ENCODE data around the gene MLH3.

Gene MLH3

DNA sequence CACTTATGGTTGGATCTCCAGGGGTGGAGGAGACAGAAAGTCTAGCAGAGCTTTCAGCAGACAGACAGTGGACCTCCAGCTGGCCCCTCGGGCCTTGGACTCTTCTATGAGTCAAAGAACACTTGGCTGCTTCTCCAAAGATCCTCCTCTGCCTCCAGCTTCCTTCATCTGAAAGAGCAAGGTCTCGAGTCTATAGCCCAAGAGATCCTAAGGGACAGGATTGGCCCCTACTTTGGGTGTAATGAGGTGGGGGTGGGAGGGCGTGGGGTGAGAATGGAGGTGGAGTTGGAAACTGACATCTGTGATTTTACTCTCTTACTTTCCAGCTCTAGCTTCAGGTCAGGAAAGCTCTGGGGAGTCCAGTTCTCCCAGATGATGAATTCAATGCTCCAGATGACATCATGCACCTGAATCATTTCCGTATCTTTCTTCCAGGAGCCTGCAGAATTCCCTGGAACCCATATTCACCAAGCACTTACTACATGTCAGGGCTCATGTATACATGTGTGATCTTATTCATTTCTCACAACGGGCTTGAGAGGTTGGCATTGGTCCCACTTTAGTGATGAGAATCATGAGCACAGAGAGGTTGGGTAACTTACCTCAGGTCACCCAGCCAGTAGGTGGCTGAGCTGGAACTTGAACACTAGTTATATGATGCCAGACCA, 85.6 kb downstream of the MLH3 start:
- DNase-seq (ENCODE audit: low read depth): no peak

GRCh38 chr14:74964787-74965485, 86.3 kb downstream of the MLH3 start:
- no peak for DNase-seq (ENCODE audit: low read depth)

All from activated T-cell treated with anti-CD3 and anti-CD28 coated beads for 48 hours (primary cell).